ENCODE data around the gene SYNDIG1.
"Not testable (repeated sequence)": the region's sequence is repeated elsewhere in the genome, so short reads cannot be mapped to it uniquely, and the experiment has no call there.

The SYNDIG1 gene

DNA sequence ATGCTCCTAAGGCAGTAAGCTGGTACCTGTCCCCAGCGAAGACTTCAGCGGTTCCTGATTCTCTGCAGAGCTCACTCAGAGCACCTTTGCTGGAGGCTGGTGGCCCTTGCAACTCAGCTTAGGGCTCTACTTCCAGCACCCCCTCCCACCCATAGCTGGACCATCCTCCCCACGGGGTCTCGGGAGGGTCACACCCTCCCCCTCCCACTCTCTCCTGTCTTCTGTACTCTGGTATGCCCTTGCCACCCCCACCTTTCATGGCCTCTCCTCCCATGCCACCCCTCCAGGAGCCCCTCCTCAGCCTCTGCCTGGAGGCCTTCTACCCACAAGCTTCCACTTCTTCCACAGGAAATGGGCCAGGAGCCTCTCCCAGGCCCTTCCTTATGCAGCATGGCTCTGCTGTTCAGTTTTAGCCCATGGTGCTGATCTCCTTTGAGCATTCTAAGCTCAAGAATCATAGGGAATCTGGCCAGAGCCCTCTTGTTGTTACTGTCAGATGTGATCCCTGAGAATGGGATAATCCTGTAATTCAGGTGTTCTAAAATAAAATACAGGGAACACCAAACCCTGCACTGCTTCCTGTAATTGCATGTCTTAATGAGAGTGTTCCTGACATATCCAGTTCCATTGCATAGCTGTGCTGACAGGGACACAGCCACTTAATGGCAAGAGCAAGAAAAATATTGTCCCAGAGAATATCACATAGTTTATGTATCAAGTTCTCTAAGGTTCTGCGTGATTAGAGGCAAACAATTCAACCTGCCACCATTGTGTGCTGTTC, 142.1 kb downstream of the SYNDIG1 start:
- DNase-seq (ENCODE audit: low read depth): no peak

DNA sequence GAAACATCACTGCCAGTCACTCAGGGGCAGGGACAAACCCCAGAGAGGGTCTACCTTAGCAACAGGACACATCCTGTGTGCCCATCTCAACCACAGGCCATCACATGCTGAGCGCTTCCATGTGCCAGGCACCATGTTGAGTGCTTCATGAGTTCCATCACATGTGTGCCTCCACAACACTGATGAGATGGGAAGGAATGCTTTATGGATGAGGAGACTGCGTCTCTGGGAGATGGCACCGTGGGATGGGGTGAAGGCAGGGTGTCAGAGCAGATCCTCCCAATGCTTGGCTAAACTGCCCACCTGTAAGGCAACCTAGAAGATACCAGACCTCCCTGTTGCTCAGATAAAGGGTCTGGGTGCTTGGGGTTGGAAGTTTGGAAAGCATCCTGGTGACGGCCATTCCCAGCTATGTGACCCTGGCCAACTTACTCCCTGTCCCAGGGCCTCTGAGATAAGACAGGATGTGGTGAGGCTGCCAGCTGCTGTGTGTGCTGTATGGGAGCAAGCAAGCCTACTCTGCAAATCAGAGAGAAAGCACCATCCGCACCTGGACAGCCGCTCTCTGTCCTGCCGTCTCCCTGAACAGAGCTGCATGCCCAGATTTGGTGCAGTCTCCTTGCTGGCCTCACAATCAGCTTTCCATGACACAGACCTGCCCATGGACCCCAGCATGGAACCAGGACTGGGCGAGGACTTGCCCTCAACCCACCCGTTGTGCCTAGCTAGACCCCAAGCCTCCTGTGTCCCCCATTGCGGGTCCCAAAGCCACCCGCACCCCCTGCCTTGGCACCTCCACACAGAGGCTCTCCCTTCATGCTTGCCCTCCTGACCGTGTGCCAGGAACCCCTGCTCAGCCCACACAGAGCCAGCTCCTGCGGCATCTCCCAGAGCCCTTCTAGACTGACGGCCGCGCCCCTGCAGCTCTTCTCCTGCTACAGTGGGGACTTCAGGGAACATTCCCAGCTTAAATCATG, 143.7 kb downstream of the SYNDIG1 start:
- no peak for DNase-seq (ENCODE audit: low read depth)

DNA sequence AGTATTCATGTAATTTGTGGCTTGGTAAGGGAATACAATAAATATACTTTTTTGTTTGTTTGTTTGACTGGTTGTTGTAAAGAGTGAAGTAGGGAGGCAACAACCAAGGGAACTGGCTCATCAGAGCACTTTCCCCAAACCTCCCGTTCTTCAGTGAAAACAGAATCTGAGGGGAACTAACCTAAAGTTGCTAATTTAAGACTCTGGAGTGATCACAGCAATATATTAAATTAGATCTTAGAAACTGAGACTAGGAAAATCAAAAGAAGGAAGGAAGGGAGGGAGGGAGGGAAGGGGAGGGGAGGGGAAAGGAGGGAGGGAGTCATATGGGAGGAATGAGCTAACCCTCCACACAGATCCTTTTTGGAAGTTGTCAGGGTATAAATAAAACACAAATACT, 144.9 kb downstream of the SYNDIG1 start:
- no peak for DNase-seq (ENCODE audit: low read depth)

DNA sequence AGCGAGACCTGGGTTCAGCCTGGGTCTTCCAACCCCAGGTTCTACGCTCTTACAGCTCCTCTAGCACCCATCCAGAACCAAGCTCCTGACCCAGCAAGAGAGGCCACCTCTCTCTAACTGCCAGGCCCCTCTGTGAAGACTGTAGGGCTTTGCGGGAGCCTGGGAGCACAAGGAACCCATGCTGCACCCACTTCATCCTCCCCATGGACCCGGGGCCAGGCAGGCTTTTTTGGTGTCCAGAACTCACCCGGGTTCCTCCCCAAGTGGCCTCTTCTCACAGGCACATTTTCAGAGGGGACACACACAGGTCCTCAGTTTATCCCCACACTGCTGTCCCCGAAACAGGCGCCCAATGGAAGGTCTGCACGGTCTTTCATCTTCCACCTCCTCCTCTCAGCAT, 145.9 kb downstream of the SYNDIG1 start:
- no peak for DNase-seq (ENCODE audit: low read depth)

DNA sequence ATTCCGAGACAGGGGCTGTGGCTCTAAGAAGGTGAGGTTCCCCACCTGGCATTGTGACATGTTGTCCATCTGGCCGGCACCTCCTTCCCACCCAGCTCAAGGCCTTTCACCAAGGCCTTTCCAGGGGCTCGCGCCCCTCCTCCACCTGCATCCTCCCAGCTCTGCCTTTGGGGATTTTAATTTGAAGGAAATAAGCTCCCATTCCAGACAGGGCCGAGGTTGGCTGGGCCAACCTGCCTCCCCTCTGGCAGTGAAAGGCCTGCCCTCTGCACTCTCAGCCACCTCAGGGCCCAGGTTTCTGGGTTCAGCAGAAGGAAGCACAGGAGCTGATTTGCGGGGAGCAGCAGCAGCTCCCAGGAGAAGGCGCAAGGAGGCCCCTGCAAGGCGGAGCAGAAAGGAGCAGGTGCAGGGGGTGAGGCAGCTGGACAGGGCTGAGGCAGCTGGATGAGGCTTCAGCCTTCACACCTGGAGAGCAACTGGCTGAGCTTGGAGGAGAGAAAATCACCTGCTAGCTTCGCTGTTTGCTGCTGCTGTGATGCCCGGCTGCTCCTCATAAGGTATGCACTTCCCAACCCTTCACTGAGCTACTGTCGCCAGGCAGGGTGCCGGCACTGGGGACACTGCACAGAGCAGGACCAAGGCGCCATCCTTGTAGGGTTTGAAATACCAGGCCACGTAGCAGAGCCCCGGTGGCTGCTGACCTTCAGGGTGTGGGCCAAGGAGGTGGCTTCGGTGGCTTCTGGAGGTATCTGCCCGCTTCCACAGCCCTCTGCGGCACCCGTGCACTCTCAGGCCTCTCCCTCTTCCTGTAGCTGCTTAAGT, 147.0 kb downstream of the SYNDIG1 start:
- DNase-seq (ENCODE audit: low read depth): no peak

DNA sequence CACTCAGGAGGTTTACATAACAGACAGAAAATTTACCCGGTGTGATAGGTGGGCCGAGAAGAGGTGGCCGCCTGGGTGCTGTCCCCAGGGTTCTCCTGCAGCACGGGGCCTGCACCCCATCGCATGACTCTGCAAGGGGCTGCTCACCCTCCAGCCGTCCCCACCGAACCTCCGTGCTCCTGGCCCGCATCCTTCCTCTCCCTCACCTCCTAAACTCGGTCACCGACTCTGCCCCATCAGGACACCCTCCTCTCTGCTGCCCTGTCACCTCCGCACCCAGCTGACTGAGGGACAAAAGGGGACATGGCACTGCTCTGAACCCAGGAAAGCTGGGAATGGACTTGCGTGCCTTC, 147.6 kb downstream of the SYNDIG1 start:
- DNase-seq (ENCODE audit: low read depth): no peak

DNA sequence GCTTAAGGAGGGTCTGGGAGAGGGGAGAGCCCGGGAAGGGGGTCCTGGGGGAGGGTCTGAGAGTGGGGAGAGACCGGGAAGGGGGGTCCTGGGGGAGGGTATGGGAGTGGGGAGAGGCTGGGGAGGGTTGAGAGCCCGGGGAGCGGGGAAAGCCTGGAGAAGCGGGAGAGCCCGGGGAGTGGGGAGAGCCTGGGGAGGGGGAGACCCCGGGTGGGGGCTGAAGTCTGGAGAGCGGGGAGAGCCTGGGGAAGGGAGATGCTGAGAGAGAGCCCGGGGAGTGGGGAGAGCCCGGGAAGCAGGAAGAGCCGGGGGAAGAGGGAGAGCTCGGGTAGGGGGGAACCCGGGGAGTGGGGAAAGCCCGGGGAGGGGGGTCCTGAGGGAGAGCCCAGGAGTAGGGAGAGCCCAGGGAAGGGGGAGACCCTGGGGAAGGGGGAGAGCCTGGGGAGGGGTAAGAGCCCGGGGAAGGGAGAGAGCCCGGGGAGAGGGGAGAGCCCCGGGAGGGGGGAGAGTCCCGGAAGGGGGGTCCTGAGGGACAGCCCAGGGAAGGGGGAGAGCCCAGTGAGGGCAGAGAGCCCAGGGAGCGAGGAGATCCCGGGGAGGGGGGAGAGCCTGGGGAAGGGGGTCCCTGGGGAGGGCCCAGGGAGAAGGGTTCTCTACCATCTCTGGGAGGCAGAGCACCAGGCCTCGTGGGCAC, 148.5 kb downstream of the SYNDIG1 start:
- DNase-seq (ENCODE audit: low read depth): no peak

DNA sequence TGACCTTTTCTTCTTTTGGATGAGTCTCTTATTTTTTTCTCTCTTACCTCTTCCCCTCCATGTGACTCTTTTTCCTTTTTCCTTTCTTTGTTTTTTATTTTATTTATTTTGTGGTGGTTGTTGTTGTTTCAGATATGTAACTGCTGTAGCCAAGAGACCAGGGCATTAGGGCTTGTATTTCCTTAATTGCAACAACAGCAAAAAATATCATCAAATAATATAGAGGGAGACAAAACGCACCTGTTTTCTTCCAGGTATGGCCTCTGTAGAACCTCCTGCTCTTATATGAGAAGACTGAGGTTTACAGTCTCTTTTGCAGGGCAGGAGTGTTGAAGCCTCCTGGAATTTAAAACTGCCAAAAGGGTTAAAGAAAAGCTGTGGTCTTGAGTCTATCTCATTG, 149.3 kb downstream of the SYNDIG1 start:
- no peak for DNase-seq (ENCODE audit: low read depth)

DNA sequence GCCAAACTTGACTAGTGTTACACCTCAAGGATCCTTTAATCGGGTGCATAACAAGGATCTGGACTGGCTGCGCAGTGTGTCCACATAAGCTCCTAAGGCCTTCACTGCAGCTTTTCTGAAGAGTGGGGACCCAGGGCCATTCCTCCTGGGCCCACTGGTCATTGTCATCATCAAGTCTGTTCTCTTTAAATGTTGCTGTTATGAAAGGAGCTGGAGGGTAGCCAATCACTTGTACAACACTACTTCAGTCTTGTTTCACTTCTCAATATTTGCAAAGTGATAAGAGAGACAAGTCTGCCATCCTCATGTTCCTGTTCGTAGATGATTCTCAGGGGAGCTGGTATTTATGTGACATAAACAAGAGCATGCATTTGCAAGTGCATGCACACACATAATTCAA, 149.8 kb downstream of the SYNDIG1 start:
- no peak for DNase-seq (ENCODE audit: low read depth)

DNA sequence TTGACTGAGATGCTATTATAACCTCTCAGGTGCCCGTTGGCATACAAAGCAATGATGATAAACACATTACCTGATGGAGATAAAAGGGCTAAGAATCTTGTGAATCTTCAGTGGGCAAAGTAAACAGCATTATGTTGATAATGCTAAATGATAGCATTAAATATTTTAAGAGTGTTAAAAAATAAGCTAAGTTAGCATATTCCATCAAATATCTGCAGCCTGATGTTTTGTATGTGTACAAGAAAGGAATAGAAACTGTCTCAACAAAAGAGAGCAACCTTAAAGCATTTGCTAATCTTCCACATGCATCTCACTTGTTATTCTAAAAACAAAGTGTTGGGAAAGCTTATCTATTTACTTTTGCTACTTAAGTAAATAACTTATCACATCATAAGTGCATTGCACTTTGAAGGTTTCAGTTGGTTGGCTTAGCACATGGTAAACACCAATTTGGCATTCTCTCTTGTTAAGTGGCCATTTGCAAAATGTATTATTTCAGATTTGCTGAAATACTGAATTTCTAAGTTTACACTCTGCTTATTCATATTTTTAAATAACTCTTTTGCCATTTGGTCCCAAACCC, 151.6 kb downstream of the SYNDIG1 start:
- no peak for DNase-seq (ENCODE audit: low read depth)

DNA sequence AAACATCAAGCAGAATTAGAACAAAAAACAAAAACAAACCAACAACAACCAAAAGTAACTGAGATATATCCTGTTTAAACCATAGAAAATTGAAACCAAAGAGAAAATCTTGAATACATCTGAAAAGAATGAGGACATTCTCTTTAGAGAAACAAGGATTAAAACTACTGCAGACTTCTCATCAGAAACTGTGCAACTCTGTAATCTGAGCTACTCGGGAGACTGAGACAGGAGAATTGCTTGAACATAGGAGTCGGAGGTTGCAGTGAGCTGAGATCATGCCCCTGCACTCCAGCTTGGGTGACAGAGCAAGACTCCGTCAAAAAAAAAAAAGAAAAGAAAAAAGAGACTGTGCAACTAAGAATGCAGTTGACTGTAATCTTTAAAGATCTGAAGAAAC, 153.4 kb downstream of the SYNDIG1 start:
- DNase-seq (ENCODE audit: low read depth): no peak

DNA sequence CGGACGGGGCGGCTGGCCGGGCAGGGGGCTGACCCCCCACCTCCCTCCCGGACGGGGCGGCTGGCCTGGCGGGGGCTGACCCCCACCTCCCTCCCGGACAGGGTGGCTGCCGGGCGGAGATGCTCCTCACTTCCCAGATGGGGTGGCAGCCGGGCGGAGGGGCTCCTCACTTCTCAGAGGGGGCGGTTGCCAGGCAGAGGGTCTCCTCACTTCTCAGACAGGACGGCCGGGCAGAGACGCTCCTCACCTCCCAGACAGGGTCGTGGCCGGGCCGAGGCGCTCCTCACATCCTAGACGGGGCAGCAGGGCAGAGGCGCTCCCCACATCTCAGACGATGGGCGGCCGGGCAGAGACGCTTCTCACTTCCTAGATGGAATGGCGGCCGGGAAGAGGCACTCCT, 156.7 kb downstream of the SYNDIG1 start:
- DNase-seq (ENCODE audit: low read depth): not testable (repeated sequence)

DNA sequence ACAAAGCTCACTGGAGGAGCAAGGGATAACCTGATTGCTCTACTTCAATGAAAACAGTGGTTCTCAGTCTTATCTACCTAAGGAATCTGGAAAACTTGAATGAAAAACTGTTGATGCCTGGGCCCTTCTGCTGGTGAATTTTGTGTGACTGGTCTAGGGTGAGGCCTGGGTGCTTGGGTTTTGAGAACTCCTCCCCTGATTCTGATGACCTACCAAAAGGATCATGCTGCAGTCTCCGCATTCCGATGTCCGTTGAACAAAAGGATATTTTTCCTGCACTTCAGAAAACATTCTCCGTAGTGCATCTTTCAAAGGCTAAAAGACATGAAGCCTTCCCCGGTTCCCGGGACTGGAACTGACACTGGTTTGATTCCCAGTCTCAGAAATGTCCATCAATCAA, 157.9 kb downstream of the SYNDIG1 start:
- DNase-seq (ENCODE audit: low read depth): no peak

DNA sequence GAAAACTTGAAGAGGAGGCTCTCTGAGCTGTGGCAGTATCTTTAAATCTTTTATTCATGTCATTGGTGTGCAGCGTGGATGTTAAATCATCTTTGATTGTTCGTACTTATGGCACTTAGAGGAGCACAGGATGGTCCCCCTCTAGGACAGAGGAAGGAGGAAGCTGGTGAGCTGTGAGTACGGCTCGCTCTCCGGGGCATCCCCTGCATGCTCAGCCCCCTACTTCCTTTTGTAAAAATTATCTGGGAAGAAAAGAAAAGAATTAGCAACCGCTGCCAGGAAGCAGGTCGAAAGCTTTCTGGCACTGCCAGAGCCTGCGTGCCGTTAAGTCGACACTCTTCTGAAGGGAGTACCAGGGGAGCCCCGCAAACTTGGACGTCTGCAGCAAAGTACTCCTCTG, 158.5 kb downstream of the SYNDIG1 start:
- DNase-seq (ENCODE audit: low read depth): no peak

DNA sequence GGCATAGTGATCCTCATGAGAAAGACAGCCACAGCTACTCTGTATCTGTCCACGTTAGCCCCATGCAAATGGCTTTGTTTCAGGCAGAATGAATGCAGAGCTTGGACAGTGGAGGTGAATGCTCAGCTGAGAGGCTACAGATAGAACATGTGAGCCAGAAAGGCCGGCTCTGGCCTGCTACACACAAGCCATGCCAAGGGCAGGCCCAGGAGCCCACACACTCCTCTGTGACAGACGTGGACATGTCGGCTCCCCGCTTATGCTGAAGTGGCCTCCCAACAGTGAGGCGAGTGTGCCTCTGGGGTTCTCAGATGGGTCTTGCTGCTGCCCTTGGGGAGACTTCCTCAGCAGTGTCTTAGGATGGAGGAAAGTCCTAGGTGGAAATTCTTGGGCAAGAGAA, 159.6 kb downstream of the SYNDIG1 start:
- no peak for DNase-seq (ENCODE audit: low read depth)

DNA sequence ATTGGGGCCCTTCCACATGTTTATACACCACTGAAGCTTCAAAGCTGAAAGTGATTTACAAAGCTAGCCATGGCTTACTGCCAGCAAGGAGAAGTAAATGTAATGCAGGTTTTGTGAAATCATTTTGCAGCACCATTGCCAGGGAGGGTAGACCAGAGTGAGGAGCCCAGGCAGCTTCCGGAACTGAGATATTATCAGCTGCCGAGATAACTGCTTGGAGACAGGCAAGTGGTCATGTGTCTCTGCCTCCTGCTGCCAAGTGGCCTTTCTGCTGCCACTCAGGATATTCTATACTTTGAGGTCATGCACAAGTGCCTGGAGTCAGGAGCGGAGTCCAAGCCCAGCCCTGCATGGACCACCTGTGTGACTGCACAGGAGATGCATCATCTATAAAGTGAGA, 160.2 kb downstream of the SYNDIG1 start:
- DNase-seq (ENCODE audit: low read depth): no peak

DNA sequence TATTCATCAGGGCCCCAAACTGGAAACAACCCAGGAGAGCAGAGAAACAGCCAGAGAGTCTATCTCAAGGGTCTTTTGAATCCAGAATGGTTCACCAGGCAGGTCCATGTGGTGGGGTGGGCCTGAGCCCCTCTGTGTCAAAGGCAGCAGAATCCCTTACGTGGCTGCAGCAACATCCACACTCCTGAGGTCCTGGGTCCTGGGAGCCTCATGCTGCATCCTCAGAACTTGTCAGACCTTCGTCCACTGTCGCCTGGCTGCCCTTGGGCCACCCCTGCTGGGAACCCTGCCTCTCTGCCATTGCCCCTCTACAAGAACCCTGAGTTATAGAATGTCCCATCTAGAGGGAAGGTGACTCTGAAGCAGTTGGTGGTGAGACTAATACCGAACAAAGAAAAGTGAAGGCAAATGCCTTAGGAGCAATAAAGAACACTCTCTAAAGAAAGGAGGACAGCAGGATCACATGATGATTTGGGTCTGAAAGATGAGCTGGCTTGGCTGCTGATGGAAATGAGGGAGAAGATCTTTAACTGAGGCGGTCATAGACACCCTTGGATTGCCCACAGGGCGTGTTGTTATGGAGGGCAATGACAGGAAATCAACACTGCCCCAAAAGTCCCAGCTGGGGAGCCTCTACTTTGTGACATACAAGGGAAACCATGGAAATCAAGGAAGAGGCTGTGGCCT, 161.2 kb downstream of the SYNDIG1 start:
- no peak for DNase-seq (ENCODE audit: low read depth)

DNA sequence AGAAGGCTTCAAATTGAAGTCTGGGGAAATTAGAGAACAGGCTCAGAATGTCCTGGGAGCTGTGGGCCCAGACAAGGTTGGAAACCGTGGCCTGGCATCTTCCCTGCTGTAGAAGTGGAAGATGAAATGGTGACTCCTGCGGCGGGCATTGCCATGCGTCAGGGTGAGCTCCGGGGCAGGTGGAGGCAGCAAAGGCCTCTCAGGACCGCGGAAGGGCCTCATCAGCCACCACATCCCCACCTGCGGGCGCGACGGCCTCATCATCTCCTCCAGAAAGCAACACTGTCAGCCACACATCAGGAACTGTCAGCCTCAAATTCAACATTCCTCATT, 161.7 kb downstream of the SYNDIG1 start:
- no peak for DNase-seq (ENCODE audit: low read depth)

DNA sequence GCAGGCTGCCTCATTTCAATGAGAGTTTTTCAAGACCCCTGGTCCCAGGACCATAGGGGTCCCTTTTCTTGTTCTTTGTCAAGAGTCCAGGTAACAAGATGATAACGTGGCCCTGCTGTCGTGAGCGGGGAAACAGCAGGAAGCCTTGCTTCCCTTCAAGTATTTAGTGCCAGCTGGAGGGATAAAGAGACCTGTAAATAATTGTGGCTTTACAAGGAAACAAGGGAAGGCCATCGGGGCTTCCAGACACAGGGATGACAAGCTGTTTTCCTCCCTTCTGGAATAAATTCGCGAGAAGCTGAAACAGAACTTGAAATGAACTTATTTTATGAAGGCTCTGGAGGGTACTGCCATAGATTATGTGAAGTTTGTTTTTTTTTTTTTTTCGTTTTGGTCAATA, 163.2 kb downstream of the SYNDIG1 start:
- DNase-seq (ENCODE audit: low read depth): no peak

DNA sequence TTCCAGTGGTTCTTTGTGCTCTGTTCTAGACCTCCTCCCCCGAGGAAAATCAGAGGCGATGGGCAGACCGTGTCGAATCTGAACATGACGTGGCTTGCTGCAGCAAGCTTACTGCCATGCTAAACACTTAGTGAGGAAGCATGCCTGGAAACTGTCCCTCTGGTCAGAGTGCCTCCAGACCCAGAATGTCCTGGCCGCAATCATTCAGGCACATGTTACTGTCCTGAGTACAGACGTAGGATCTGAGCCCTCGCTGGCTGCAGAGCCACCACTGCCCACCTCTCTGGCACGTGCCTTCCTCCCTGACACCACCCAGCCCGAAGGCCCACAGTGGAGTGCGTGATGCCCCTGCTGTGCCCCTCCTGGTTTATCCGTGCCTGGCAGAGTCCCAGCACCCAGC, 163.6 kb downstream of the SYNDIG1 start:
- DNase-seq (ENCODE audit: low read depth): no peak

DNA sequence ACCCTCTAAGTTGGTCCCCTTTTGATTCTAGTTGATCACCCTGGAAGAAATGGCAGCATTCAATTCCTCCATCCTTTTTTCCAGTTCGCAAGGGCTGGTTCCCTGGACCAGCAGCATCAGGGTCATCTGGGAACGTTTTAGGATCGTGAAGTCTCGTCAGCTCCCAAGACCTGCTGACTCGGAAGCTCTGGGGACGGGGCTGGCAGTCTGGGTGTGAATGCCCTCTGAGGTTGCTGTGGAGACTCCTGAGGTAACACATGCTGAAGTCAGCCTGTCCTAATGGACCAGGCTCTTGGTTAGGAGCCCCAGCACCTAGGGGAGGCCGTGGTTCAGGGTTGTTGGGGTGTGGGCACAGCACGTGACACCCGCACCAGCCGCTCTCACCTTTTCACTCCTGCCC, 164.1 kb downstream of the SYNDIG1 start:
- no peak for DNase-seq (ENCODE audit: low read depth)
